Common myeloid progenitor, CD34-positive (primary cell): Measurements from ENCODE around the gene PLEKHA7.
"Not testable (repeated sequence)": the region's sequence is repeated elsewhere in the genome, so short reads cannot be mapped to it uniquely, and the experiment has no call there.

Source experiments
- CTCF ChIA-PET: fragments of 350-600 bp; sonication (Branson Sonifier 250); formaldehyde crosslinking; loops from one replicate; lab custom pipeline; 2021; ENCODE audit warnings: antibody characterized with exemption; lab: Charles Lee
- POLR2A ChIA-PET: fragments of 350-600 bp; sonication (Branson Sonifier 250); formaldehyde crosslinking; loops from one replicate; lab custom pipeline; 2021; ENCODE audit warnings: antibody characterized with exemption; lab: Charles Lee
- DNase-seq, 3 donors: peaks; one replicate each; pipeline versions ENCODE4 v3.0.0 to v3.0.0-alpha.2; 2013
- H3K27ac ChIP-seq, 2 experiments: 1 replicate in 1 of 2; 2 replicates in 1 of 2; pipeline ENCODE4 v1.7.0; 2013; ENCODE audit warnings: inconsistent platforms in 2 of 2, low read length in 2 of 2, mild to moderate bottlenecking in 2 of 2, low read depth in 1 of 2, moderate library complexity in 1 of 2; ENCODE audit not compliant: severe bottlenecking in 2 of 2, insufficient read depth in 1 of 2, poor library complexity in 1 of 2
- H3K27me3 ChIP-seq, 5 experiments: replicated peaks in 2 of 5; 1 replicate in 3 of 5; 2 replicates in 2 of 5; pipeline versions ENCODE4 v1.6.1 to v1.7.0; 2013; ENCODE audit warnings: low read length in 4 of 5, mild to moderate bottlenecking in 2 of 5, moderate library complexity in 2 of 5, inconsistent platforms in 1 of 5; ENCODE audit not compliant: insufficient read depth in 5 of 5, control insufficient read depth in 4 of 5
- H3K36me3 ChIP-seq, 4 experiments: 1 replicate in 2 of 4; 2 replicates in 2 of 4; pipeline versions ENCODE4 v1.6.1 to v1.7.0; 2013; ENCODE audit warnings: low read length in 3 of 4, control low read depth in 1 of 4, mild to moderate bottlenecking in 1 of 4; ENCODE audit not compliant: control insufficient read depth in 4 of 4, insufficient read depth in 4 of 4
- H3K4me1 ChIP-seq, 4 experiments: 1 replicate in 3 of 4; 2 replicates in 1 of 4; pipeline versions ENCODE4 v1.6.1 to v1.7.1; 2013; ENCODE audit warnings: low read length in 3 of 4, mild to moderate bottlenecking in 3 of 4, control low read depth in 1 of 4, inconsistent platforms in 1 of 4, moderate library complexity in 1 of 4; ENCODE audit not compliant: control insufficient read depth in 4 of 4, insufficient read depth in 4 of 4; ENCODE audit errors: control extremely low read depth in 1 of 4
- H3K4me3 ChIP-seq, 7 experiments: 1 replicate in 4 of 7; 2 replicates in 3 of 7; pipeline versions ENCODE4 v1.5.1 to v1.7.0; 2013; ENCODE audit warnings: mild to moderate bottlenecking in 7 of 7, low read length in 6 of 7, moderate library complexity in 6 of 7, inconsistent platforms in 2 of 7, low read depth in 2 of 7, control low read depth in 1 of 7; ENCODE audit not compliant: insufficient read depth in 4 of 7, control insufficient read depth in 1 of 7; ENCODE audit errors: extremely low read depth in 1 of 7
- H3K9me3 ChIP-seq, 5 experiments: 1 replicate in 4 of 5; 2 replicates in 1 of 5; pipeline versions ENCODE4 v1.6.1 to v1.7.1; 2013; ENCODE audit warnings: low read length in 4 of 5, mild to moderate bottlenecking in 2 of 5, inconsistent platforms in 1 of 5, low read depth in 1 of 5, moderate library complexity in 1 of 5; ENCODE audit not compliant: control insufficient read depth in 4 of 5, insufficient read depth in 2 of 5; ENCODE audit errors: control extremely low read depth in 1 of 5
- WGBS: methylation state at CpG from one replicate; pipeline ENCODE4 v1.1.5; 2013; ENCODE audit not compliant: insufficient coverage; 5-methylcytosine and 5-hydroxymethylcytosine counted together

The PLEKHA7 gene

GRCh38 chr11:17036666-17037658, 22.7 kb upstream of the PLEKHA7 start:
- peaks cover 0 to 4% (median 0%) of the 10 kb centered on the region in 5 experiments for H3K9me3 ChIP-seq
- POLR2A ChIA-PET: no interaction called here
- CTCF ChIA-PET: interaction anchor here (1.0 kb wide), 1 partner anchor 214 kb away, joined by 3 read pairs; no protein-coding TSS in a partner anchor
- H3K4me3 ChIP-seq: no peak overlapping the region
- no peaks in the 10 kb centered on the region for H3K4me1 ChIP-seq
- no peak overlapping the region for H3K27ac ChIP-seq
- H3K36me3 ChIP-seq: no peaks in the 10 kb centered on the region
- no peaks in the 10 kb centered on the region for H3K27me3 ChIP-seq
- no peak for DNase-seq
- WGBS: 97% methylated on average over 6 of the region's 6 CpGs

GRCh38 chr11:17034027-17034426, 19.8 kb upstream of the PLEKHA7 start:
- H3K9me3 ChIP-seq, H3K27ac ChIP-seq, H3K27me3 ChIP-seq, H3K4me1 ChIP-seq, DNase-seq, H3K36me3 ChIP-seq, H3K4me3 ChIP-seq, POLR2A ChIA-PET: not testable (repeated sequence)
- CTCF ChIA-PET: interaction anchor here (1.1 kb wide), 1 partner anchor 13 kb away, joined by 3 read pairs; no protein-coding TSS in a partner anchor
- 100% methylated on average over 9 of the region's 10 CpGs for WGBS

DNA sequence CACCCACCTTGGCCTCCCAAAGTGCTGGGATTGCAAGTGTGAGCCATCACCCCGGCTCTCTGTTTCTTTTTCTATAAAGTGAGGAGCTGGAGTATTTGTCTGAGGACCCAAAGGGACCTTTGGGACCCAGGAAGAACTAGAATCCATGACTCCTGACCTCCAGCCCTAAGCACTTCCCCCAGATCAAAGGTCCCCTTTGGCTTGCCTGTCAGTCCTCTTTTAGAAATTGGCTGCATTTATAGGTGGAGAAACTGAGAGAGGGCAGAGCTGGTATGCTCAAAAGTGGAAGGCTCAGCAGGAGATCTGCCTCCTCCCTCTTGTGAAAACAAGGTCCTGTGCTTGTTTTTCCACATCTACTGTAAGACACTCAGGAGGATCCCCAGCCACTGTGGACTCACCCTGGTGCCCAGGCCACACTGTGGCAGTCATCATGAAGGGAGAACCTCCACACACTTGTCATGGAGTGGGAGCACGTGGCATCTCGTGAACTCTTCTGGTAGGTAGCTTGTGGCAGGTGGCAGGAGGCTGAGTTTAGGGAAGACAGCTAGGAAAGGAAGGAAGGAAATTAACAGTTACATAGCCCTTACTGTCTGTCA, 12.4 kb upstream of the PLEKHA7 start:
- ChIA-PET POLR2A (no interaction called here), CTCF (interaction anchor here (0.6 to 1.8 kb wide), 3 partner anchors 12 to 86 kb away, joined by 3 to 4 read pairs (median 3); no protein-coding TSS in a partner anchor)
- H3K9me3 ChIP-seq: no peaks in the 10 kb centered on the region
- WGBS: 100% methylated on average over 1 of the region's 3 CpGs
- H3K4me3 ChIP-seq: no peak overlapping the region
- H3K27me3 ChIP-seq: peaks cover 0 to 2% (median 0%) of the 10 kb centered on the region in 5 experiments
- no peaks in the 10 kb centered on the region for H3K36me3 ChIP-seq
- H3K4me1 ChIP-seq: no peaks in the 10 kb centered on the region
- DNase-seq: no peak
- no peak overlapping the region for H3K27ac ChIP-seq

DNA sequence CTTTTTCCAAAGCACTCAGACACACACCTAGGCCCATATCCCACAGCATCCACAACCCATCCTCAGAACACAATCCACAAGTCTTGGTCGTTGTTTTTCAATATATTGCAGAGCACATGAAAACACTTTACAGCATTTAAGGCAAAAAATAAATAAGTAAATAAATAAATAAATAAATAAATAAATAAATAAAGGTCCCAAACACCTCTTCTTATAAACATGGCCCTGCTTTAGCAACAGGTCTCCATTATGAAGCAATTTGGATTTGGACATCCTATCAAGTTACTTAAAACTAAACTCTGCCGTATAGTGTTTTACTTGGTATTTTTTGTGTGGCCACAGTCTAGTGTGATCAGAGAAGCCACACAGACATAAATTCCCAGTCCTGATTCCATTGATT, 10.7 kb upstream of the PLEKHA7 start:
- Histone ChIP-seq H3K9me3 (no peaks in the 10 kb centered on the region), H3K27ac (no peak overlapping the region), H3K36me3 (no peaks in the 10 kb centered on the region), H3K27me3 (peaks cover 0 to 2% (median 0%) of the 10 kb centered on the region in 5 experiments), H3K4me1 (no peaks in the 10 kb centered on the region), H3K4me3 (no peak overlapping the region)
- DNase-seq: no peak
- POLR2A ChIA-PET: no interaction called here
- CTCF ChIA-PET: no interaction called here
- WGBS: no CpG with 5 or more reads among the region's 2 CpGs

- H3K27ac ChIP-seq: no peak overlapping the region
- no peaks in the 10 kb centered on the region for H3K36me3 ChIP-seq
- peaks cover 0 to 2% (median 0%) of the 10 kb centered on the region in 5 experiments for H3K27me3 ChIP-seq
- no peak overlapping the region for H3K4me3 ChIP-seq
- no peaks in the 10 kb centered on the region for H3K4me1 ChIP-seq
- POLR2A ChIA-PET: no interaction called here
- no peak for DNase-seq
- WGBS: 99% methylated on average over 8 of the region's 8 CpGs
- no peaks in the 10 kb centered on the region for H3K9me3 ChIP-seq
- CTCF ChIA-PET: interaction anchor here (1.0 kb wide), 1 partner anchor 79 kb away, joined by 3 read pairs; no protein-coding TSS in a partner anchor
Measured at GRCh38 chr11:17021511-17021910, 7.3 kb upstream of the PLEKHA7 start.

- no peaks in the 10 kb centered on the region for H3K36me3 ChIP-seq
- H3K27me3 ChIP-seq: peaks cover 0 to 4% (median under 1%) of the 10 kb centered on the region in 5 experiments
- H3K27ac ChIP-seq: no peak overlapping the region
- H3K9me3 ChIP-seq: no peaks in the 10 kb centered on the region
- no CpG with 5 or more reads among the region's 1 CpG for WGBS
- no peaks in the 10 kb centered on the region for H3K4me1 ChIP-seq
- DNase-seq: no peak
- CTCF ChIA-PET: interaction anchor here (1.0 kb wide), 1 partner anchor 78 kb away, joined by 3 read pairs; no protein-coding TSS in a partner anchor
- POLR2A ChIA-PET: no interaction called here
- H3K4me3 ChIP-seq: no peak overlapping the region
Measured at GRCh38 chr11:17020831-17021230, 6.6 kb upstream of the PLEKHA7 start.
